ENCODE data around the gene S100A16. TPM values are rescaled to one million over a fixed set of nuclear protein-coding genes. Genes with fewer than 3 reads are reported as not detected.
A peak's percentile ranks its signal among the peaks of the same experiment; 100 is the strongest.

Gene S100A16, protein sequence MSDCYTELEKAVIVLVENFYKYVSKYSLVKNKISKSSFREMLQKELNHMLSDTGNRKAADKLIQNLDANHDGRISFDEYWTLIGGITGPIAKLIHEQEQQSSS
- 832 and 1,016 TPM in 2 replicates for total RNA-seq

DNA sequence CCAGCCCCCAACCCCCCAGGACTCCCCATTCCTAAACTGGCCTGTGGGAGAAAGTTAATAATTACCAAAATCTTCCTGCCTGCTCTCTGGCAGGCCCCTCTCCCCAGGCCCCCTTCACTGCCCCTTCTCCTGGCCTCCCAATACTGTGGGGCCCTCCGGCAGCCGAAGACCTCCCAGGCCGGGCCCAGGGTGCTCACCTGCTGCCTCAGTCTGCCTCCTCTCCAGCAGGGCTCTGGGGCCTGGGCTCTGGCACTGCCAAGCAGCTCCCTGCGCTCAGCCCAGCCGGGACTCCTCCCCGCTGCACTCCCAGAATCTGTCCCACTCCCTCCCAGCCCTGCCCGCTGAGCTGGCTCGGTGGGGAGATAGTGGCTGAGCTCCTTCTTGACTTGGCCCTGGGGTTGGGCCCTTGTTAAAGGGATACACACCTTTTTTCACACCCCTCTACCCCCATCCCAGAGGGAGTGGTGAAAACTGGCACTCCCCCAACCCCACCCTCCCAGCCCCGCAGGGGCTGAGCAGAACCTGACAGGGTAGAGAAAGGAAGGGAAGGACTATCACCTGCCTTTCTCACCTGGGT lies at the start of gene S100A16:
TSS of gene S100A16 (minus strand) at position 383 of the 577 bp plus-strand sequence. CDS start 4,986 bp downstream, outside the sequence.
- TF ChIP-seq, protein P1, sequence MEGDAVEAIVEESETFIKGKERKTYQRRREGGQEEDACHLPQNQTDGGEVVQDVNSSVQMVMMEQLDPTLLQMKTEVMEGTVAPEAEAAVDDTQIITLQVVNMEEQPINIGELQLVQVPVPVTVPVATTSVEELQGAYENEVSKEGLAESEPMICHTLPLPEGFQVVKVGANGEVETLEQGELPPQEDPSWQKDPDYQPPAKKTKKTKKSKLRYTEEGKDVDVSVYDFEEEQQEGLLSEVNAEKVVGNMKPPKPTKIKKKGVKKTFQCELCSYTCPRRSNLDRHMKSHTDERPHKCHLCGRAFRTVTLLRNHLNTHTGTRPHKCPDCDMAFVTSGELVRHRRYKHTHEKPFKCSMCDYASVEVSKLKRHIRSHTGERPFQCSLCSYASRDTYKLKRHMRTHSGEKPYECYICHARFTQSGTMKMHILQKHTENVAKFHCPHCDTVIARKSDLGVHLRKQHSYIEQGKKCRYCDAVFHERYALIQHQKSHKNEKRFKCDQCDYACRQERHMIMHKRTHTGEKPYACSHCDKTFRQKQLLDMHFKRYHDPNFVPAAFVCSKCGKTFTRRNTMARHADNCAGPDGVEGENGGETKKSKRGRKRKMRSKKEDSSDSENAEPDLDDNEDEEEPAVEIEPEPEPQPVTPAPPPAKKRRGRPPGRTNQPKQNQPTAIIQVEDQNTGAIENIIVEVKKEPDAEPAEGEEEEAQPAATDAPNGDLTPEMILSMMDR (conservative IDR thresholded peaks at IDR 0.05; ENCODE audit: low read depth, low read length): no peak
- H3K4me3 ChIP-seq (ENCODE audit: low read depth, low read length): peak within 1 kb of the TSS; percentile 99
- no peak for DNase-seq (ENCODE audit: low read depth)

DNA sequence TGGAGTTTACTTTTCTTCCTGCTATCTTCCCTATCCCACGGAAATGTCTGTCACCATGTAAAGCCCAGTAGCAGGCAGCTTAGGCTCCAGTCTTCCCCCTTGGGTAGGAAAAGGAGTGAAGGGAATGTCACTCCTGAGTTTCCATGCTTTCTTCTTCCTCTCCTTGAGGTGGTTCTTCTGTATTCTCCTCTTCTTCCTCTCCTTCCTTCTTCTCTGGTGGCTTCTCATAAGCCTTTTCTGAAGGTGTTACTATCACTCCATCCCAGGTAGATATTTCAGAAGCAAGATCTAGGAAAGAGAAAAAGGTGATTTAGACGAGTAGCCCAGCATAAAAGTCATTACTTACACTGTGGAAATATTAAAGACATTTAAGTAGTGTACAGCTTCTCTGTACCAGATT lies 49.3 kb upstream of the S100A16 start:
- TF ChIP-seq, protein P1 (conservative IDR thresholded peaks at IDR 0.05; ENCODE audit: low read depth, low read length): no peak
- no peak overlapping the region for H3K4me3 ChIP-seq (ENCODE audit: low read depth, low read length)

DNA sequence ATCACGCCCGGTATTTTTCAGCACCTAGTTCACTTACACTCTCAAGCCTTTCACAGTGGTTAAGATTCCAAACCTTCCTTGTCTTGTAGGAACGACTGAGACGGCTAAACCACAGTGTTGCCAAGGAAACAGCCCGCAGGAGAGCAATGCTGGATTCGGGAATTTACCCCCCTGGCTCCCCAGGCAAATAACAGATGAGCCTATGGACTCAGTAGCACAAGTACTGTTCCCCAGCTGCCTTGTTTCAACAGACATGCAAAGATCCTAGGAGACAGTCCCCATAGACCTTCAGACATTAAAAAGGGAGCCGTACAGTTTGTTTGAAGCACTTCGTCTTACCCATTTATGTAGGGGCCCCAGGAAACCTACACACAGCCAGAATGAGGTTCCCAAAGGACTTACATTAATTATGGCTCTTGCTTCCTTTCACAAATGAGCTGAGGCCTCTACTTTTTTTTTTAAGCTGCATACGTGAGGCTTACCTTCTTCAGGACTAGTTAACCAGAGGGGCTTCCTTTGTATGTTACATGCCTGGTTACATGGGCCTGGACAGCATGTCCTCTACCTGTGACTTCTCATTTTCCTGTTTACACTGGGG lies 48.3 kb upstream of the S100A16 start:
- DNase-seq (ENCODE audit: low read depth): no peak

More for the DNA sequence above, 49.3 kb upstream of the S100A16 start:
- DNase-seq (ENCODE audit: low read depth): no peak

DNA sequence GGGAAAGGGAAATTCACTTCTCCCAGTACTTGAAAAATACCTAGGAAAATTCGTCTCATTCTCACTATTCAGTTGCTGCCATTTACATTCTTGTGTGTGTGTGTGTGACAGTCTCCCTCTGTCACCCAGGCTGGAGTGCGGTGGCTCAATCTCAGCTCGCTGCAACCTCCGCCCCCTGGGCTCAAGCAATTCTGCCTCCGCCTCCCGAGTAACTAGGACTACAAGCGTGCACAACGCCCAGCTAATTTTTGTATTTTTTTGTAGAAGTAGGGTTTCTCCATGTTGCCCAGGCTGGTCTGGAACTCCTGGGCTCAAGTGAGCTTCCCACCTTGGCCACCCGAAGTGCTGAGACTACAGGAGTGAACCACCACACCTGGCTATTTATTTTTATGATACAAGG lies 46.7 kb upstream of the S100A16 start:
- no peak for DNase-seq (ENCODE audit: low read depth)
- peak overlapping the region; percentile 96 for H3K4me3 ChIP-seq (ENCODE audit: low read depth, low read length)
- TF ChIP-seq, protein P1 (conservative IDR thresholded peaks at IDR 0.05; ENCODE audit: low read depth, low read length): no peak

More for the DNA sequence above, 48.3 kb upstream of the S100A16 start:
- TF ChIP-seq, protein P1 (conservative IDR thresholded peaks at IDR 0.05; ENCODE audit: low read depth, low read length): no peak
- H3K4me3 ChIP-seq (ENCODE audit: low read depth, low read length): no peak overlapping the region

DNA sequence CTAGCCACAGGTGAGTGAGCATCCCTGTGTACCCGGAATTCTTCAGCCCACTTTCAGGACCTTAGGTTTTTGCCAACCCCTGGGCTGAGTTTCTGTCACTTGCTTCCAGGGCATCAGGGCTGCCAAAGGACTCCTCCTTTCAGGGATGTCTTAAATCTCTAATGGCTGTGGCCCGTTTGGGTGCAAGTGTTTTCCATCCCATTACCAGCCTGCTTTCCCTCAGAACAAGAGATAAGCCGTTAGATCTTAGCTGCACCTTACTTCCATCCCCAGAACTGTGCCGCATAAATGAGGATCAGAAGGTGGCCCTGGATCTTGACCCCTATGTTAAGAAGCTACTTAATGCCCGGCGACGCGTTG lies 46.2 kb upstream of the S100A16 start:
- TF ChIP-seq, protein P1 (conservative IDR thresholded peaks at IDR 0.05; ENCODE audit: low read depth, low read length): no peak
- H3K4me3 ChIP-seq (ENCODE audit: low read depth, low read length): peak overlapping the region; percentile 96
- no peak for DNase-seq (ENCODE audit: low read depth)

DNA sequence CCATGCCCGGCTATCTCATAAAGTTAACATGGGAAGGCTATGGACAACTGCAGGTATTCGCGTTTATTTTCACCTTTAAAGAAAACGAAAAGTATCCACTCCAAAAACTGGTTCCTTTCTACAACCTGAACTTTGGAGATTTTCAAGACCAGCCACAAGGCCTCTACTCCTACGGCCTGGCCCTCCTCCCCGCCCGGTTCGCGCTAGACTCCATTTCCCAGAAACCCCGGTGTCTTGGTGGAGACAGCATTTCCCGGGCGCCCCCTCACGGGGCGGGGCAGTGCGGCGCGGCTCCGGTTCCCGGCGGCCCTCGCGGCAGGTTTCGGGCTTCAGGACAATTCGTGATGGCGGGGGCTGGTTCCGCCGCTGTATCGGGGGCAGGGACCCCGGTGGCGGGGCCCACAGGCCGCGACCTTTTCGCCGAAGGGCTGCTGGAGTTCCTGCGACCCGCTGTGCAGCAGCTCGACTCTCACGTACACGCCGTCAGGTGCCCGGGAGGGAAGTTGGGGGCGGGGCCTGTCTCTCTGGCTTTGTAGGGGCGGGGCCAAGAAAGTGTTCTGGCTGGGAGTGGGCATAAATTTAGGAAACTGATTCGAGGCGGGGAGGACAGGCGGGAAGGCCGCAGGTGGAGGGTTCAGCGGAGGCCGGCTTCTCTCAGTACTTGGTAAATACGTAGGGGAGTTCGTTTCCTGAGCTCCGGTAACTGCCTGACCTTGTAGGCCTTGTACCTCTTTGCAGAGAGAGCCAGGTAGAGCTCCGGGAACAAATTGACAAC lies 45.6 kb upstream of the S100A16 start, which contains the start of gene SNAPIN:
TSS of gene SNAPIN (plus strand) at position 304 of the 775 bp plus-strand sequence. CDS start at position 345, 41 bp downstream.
- no peak for DNase-seq (ENCODE audit: low read depth)
- H3K4me3 ChIP-seq (ENCODE audit: low read depth, low read length): peak within 1 kb of the TSS; percentile 96
- TF ChIP-seq, protein P1 (conservative IDR thresholded peaks at IDR 0.05; ENCODE audit: low read depth, low read length): peak; percentile 21
